GM19455 (cell line): ENCODE measurements around the gene ARL8B.

Experiments
- ATAC-seq: cut with Tn5 transposase; IDR thresholded peaks from one replicate; pipeline ENCODE4 v1.9.1; 2021; ENCODE audit not compliant: unreplicated experiment

Gene ARL8B

DNA sequence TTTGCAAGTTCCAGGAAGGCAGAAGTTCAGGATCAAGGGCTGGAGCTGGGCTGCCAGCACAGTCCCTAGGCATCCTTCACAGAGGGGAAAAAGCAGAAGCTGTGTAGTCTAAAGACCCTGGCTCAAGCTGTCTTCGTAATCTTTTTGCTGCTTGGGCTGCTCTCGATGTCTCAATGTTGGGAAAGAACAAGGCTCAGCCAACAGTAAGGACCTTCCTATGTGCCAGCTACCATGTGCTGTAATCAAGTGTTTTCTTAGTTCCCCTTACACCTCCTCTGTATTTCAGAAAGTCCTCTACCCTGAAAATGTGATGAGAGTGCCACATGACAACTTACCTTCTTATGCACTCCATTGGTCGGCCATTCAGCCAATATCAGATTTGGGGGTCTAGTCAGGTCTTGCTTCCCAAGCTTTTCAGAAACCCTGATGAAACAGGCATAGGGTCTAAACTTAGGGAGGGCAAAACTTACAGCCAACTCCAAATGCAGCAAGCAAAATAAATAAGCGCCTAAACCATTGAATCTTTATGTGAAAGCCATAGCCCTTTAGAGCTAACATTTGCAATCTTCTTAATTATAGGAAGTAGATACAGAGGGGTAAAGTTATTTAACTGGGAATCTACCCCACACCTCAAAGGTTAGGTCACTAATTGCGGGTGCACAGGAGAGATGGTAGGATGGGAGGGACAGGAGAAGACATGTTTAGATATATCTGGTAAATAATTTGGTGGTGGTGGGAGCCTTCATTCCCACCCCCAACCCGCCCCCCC lies 64.2 kb downstream of the ARL8B start:
- no peak for ATAC-seq

DNA sequence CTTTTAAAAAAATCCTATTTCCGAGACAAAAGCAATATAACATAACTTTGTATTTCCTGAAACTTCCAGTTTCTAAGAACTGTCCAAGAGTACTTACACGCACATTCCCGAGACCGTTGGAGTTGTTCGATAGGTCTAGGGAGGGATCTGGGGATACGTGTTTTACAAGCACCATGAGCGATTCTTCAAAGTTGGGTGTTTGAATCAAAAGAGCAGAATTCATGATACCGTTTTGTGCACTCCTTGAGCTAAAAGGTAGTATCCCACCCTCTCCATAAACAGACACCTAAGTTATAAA lies 64.7 kb downstream of the ARL8B start:
- no peak for ATAC-seq

DNA sequence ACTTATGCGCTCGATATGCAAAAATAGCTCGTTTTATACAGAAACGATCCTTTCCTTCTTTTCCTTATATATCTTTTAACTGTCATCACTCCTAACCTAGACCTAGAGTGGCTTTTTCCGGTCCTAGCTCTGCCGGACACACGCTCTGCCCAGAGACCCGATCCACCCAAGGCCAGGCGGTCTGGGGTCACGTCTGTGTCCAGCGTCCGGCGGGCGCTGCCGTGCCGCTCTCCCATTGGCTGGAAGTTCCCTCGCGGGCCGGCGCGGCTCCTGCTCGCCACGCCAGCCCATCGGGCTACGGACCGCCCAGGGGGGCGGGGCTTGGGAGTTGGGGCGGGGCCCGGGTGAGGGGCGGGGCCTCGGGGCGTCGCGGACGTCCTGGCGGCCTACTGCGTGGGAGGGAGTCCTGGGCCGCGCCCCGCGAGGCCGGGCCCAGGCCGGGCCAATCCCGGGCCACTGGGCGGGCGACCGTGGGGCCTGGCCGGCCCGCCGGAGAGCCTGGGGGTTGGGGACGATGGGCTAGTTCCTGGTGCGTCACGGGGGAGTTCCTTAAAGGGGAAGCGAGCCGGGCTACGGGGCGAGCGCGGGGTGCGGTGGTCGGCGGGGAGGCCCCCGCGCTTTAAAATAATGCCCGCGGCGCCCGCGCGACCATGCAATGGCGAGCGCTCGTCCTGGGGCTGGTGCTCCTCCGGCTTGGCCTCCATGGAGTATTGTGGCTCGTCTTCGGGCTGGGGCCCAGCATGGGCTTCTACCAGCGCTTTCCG lies 65.2 kb downstream of the ARL8B start, which contains the start of gene EDEM1:
Gene EDEM1 (plus strand): TSS at position 552 of the 764 bp plus-strand sequence. CDS start 99 bp downstream, at position 651.
- peak; percentile 78 for ATAC-seq

DNA sequence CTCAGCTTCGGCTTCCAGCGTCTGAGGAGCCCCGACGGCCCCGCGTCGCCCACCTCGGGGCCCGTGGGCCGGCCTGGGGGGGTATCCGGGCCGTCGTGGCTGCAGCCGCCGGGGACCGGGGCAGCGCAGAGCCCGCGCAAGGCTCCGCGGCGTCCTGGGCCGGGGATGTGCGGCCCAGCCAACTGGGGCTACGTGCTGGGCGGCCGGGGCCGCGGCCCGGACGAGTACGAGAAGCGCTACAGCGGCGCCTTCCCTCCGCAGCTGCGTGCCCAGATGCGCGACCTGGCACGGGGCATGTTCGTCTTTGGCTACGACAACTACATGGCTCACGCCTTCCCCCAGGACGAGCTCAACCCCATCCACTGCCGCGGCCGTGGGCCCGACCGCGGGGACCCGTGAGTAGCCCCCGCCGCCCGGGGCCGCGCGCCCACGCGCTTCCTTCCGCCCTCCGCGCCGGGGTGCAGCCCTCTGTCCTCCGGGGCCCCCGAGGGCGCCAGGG lies 65.9 kb downstream of the ARL8B start:
- peak; percentile 26 for ATAC-seq

DNA sequence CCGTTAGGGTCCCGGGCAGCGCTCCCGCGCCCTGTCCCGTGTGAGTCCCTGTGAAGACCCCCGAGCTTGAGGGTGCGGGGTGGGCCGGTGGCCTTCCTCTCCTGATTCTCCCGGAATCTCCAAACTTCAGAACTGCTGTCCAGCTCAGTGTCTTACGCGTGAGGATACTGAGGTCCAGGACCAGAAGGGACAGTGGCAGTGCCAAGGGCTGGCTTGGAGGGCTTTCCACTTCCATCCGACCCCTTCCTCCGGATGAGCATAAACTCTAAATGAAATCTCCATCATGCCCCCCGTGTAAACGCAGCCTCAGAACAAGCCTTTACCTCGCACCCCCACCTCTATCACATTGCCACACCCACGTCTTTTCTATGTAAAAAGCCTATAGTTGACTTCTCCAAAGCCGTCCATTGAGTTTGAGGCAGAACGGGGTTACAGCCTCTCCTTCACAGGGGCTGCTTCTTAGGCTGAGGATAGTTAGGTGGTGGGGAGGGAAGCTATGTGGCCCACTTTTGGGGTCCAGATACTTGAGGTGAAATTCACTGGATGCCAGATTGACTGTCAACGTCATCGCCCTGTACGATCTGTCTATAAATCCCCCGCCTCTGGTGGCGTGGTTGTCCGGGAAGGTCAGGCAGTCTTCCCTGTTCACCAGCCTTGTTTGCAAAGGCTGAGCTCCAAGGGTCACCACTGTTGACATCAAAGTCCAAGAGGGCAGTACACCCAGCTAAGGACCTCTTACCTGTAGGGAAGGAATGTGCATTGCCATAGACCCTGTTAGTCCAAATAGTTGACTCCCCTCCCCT lies 66.5 kb downstream of the ARL8B start:
- no peak for ATAC-seq

DNA sequence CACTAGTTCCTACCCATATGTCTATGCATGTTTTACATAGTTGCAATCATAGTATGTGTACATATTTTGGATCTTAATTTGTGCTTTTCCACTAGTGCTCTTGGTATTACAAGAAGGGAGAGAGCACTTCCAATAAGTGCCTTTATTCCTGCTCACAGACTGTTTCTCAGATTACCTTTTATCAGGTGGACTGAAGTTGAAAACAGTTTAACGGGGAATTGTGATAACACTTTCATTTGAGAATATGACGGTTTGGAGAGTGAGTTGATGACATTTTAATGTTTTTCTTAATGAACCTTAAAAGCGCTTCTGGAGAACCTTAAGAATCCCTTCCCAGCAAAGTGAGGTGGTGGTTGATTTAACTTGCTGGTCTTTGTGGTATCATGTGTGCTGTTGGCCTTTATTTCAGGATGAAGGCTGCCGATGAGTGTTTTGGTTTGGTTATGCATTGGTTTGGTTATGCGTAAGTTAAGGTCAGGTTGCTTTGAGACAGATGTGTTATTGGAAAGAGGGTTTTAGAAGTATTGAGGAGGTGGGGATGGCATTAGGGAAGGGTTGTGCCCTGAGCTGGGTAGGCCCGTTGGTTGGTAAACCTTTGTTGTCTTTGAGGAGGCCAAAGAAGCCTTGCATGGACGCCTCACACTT lies 68.2 kb downstream of the ARL8B start:
- ATAC-seq = no peak

DNA sequence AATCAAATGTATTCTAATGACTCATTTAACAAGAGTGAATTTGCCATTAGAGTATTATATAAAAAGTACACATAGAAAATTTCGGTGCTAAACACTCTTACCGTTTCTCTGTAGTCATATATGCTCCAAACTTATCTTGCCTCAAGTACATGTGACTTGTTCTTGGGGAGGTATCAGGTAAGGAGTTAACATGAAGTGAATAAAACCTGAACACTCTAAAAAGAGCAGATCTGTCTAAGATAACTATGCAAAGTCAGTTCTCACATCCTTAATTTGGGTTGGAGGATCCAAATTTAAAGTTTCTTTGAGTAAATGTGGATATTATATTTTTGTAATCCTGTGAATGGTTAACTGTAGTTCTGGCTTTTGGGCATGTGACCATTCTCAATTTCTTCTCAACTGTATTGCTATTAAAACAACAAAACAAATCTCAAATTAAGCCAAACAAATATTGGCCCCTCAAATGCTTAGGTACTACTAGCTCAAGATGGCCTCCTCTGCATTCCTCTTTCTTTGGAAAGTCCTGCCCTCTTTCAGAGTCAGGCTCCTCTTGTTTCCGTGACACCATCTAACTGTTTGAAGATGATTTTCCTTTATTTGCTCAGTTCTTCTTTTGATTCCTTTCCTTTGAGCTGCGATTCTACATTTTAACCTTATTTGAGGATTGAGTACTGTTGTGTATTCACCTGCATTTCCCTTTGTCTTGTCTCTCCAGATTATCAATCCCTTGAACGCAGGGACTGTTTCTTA lies 69.6 kb downstream of the ARL8B start:
- ATAC-seq = no peak

DNA sequence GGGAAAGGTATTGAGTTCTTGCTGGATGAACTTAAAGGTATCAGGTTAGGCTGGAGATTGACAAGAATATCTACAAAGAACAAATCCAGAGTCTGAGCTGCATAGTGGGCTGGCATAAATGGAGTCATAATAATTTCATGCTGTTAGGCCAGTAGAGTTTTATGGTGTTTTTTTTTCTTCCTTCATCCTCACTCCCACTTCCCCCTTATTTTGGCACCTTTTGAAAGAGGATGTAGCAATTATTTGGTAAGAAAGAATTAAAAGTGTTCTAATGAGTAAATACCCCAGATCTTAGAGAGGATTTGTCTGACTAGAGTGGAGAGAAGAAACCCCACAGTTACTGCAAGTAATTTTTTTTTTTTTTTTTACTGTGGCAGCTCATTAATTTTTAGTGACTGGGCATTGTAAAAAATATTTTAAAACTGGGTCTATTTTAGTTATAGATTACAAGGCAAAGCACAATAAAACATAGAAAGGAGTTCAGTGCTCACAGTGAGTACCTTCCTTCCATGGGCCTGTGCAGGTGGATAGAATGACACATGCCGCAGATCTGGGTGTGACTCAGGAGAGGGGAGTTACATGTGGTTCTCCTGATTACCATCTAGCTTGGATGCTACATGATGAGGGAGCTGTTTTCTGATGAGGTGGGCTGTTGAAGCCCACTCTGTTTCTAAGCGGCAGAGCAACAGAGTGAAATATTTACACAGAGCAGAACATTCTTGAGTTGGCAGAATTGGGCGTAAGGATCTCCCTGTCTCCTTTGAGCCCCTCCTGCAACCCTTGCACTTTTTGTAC lies 70.7 kb downstream of the ARL8B start:
- no peak for ATAC-seq

DNA sequence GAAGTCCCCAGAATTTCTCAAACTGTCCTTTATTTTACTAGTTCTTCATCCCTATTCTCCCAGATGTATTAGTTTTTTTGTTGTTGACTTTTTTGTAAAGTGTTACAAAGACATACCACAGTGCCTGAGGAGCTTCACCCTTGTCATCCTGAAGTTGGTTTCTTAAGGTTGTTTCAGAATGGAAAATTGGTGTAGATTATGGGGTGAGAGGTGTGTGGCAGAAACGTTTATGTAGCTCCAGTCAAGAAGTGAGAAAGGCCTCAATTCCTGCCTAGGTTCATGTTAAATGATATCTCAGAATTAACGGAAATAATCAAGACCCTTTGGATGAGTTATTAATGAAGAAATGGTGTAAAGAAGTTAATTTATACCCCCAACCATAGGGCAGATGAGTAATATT lies 72.2 kb downstream of the ARL8B start:
- ATAC-seq = no peak

DNA sequence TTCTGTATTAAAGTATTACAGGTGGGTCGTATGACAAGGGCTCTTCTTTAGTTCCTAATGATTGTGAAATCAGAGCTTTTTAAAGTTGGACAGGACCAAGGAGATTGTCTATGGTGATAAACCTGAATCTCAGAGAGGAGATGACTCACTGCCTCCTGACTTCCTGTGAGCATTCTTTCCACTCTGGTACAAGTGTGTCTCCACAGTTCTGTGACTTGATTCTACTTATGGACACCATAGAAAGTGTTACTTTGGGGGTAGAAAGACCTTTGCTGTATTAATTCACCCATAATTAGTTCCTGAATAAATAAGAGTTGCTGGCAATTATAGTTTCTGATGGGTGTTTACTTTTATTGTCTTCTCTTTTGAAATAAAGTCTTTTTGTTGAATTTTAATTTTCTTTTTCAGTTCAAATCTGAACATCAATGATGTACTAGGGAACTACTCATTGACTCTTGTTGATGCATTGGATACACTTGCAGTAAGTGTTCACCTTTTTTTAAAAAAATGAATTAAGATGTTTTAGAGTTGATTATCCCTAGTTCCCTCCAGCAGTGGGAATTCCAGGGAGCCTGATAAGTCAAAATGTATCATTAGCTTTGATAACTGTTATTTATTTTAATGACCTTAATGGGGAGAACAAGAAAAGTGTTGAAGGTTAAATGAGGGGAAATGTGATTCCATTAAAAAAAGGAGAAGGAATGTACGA lies 72.9 kb downstream of the ARL8B start:
- peak; percentile 38 for ATAC-seq

DNA sequence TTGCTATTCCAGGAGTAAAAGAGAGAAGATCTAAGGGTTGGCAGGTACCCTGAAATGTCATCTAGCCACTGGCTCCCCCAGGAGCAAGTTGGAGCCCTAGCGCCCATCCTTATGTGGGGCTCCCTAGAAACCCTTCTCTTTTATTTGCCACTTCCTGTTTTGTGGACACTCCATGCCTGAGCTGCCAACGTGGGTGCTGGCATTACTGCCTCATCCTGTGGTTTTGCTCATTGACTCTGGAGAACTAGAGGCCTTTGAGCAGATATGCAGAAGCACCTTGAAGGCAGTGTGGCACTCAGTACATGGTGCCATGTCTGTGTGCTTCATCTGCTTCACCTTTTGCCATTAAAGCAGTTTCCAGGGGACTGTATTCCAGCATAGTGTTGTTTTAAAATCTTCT lies 73.5 kb downstream of the ARL8B start:
- ATAC-seq = no peak

DNA sequence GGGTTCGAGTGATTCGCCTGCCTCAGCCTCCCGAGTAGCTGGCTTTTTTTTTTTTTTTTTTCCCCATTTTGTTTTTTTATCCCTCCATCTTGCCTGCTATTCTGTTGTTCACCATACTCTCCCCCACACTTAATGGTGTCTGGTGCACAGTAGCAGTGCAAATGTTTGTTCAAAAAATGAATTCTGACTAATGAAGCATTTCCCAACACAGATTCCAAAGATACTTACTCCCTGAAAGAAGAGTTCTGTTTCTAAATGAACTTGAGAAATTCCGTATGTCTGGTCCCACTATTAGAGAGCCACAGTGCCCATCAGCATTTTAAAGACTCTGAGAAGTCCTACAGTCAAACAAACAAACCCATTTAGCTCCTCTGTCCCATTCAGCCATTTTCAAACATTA lies 74.9 kb downstream of the ARL8B start:
- no peak for ATAC-seq

DNA sequence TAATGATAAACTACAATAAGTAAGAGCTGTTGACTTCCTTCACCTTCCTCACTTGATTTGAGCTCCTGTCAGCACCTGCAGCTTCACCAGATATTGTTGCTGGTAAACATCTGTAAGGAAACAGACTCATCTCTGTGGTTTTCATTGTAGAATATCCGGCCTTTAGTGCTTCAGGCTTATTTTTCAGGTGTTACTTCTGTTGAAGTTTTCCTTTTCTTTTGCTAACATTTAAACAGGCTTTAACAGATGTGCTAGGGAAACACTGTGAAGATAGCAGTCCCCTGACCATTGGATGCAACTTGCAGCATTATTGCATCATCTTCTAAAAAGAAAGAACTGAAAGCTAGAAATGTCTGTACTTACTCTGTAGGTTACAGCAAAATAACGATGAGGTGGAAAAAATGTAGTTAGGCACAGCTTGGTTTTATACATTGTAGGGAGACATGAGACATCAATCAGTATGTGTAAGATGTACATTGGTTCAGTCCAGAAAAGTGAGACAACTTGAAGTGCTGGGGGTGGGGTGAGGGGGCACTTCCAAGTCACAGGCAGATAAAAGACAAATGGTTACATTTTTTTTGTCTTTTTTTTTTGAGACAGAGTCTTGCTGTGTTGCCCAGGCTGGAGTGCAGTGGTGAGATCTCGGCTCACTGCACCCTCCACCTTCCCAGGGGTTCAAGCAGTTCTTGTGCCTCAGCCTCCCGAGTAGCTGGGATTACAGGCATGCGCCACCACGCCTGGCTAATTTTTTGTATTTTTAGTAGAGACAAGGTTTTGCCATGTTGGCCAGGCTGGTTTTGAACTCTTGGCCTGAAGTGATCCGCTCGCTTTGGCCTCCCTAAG lies 75.6 kb downstream of the ARL8B start:
- peak; percentile 66 for ATAC-seq

DNA sequence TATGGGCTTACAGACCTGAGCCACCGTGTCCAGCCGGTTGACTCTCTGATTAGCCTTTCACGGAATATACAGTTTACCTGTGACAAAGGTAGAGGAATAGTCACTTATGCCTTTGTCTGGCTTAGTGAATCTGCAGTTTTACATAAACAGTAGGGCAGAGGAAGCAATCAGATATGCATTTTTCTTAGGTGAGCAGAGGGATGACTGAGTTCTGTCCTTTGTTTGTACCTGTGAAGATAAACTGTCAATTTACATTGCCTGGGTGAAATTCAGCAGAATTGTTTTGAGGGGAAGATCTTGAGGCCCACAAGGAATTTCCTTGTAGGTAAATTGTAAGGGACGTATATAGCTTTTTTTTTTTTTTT lies 76.2 kb downstream of the ARL8B start:
- no peak for ATAC-seq

DNA sequence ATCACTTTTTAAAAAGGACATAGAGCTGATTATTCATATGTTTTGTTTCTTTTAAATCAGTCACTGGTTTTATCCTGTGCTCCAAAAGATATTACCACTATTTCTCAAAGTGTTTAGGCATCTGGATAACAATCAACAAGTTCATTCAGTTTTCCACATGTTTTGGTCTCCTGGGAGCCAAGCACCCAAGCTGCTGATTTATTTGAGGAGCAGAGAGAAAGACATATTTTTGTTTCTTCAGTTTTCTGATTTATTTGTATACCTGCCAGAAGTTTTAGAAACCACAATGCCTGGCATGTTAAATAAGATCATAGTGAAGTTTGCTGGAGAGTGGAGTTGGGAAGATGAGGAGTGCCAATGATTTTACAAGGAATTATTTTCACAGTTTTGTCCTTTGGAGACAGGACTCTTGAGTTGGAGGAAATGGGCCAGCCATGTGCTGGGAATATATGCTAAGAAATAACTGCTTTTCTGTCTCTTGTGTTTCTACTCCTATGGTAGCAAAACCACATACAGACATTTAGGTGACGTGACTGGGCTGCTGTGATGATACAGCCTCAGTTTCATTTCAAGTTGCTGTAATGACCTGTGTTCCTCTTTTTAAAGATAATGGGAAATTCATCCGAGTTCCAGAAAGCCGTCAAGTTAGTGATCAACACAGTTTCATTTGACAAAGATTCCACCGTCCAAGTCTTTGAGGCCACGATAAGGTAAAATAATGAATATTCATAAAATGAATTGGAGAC lies 77.1 kb downstream of the ARL8B start:
- ATAC-seq = peak; percentile 34

DNA sequence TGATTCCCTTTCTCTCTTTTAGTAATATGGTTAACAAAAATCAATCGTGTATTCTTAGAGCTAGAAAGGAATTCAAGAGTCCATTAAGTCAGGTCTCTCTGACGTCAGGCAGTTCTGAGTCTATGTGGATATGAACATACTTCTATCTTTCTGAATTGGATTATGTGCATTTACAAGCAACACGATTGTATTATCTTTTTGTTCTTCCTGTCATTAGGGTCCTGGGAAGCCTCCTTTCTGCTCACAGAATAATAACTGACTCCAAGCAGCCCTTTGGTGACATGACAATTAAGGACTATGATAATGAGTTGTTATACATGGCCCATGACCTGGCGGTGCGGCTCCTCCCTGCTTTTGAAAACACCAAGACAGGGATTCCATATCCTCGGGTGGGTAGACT lies 79.4 kb downstream of the ARL8B start:
- no peak for ATAC-seq

DNA sequence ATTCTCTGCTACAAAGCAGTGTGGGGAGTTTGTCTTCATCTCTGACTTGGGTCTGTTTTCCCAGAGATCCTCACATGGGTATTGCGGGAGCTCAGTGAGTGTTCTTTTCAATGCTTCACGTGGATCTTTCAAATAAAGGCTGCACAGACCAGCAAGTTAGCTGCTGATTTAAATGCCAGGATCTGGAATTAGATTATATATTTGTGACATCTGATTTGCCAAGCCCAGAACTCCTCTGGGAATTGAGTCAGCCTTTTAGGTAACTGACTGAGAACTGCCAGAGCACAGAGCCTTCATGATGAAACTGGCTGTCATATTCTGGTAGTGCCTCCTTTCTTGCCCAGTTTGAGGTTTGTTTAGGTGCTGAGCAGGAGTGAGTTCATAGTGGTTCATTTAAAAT lies 80.1 kb downstream of the ARL8B start:
- ATAC-seq = no peak
